Natural killer cell treated with Interleukin-12 subunit alpha and Interleukin-12 subunit beta and Interleukin-15 and Interleukin-18, amount 100 ng/mL, for 72 hours (primary cell): ENCODE measurements around the gene RDH5. TPM values are rescaled to one million over a fixed set of nuclear protein-coding genes. Genes with fewer than 3 reads are reported as not detected.

Experiments used
- ATAC-seq, 2 donors: fragments of 150-1000 bp; cut with Tn5 transposase in 1 of 2; sonication (Bioruptor Pico), chemical (Tn5 transposase) in 1 of 2; 2 replicates each; pipeline ENCODE4 v1.10.0; 2021
- DNase-seq: peaks from one replicate; pipeline ENCODE4 v3.0.0; 2022; ENCODE audit warnings: low spot score
- H3K27ac Mint-ChIP-seq, 2 donors: 1 replicate in 1 of 2; 2 replicates in 1 of 2; pipeline ENCODE4 v1.8.0; 2022; ENCODE audit warnings: mixed read lengths in 2 of 2, mild to moderate bottlenecking in 1 of 2, moderate library complexity in 1 of 2
- H3K27me3 Mint-ChIP-seq, 2 donors: 1 replicate in 1 of 2; 2 replicates in 1 of 2; pipeline ENCODE4 v1.8.0; 2022; ENCODE audit warnings: mixed read lengths in 2 of 2
- H3K36me3 Mint-ChIP-seq: one replicate; pipeline ENCODE4 v1.8.0; 2022; ENCODE audit warnings: mixed read lengths
- H3K4me1 Mint-ChIP-seq, 2 donors: 1 replicate in 1 of 2; 2 replicates in 1 of 2; pipeline ENCODE4 v1.8.0; 2022; ENCODE audit warnings: low read depth in 2 of 2, mixed read lengths in 2 of 2, mild to moderate bottlenecking in 1 of 2
- H3K4me3 Mint-ChIP-seq: one replicate; pipeline ENCODE4 v1.8.0; 2022; ENCODE audit warnings: mixed read lengths
- H3K9me3 Mint-ChIP-seq: 2 replicates; pipeline ENCODE4 v1.8.0; 2022; ENCODE audit warnings: mixed read lengths
- total RNA-seq, 2 donors: library from RNA; stranded (reverse); gene quantifications; one replicate each; pipeline ENCODE4 v1.2.3, GENCODE V29; 2022

Gene RDH5
- total RNA-seq, 2 donors from 2014 or later, result 10.2 to 11.7 TPM

DNA sequence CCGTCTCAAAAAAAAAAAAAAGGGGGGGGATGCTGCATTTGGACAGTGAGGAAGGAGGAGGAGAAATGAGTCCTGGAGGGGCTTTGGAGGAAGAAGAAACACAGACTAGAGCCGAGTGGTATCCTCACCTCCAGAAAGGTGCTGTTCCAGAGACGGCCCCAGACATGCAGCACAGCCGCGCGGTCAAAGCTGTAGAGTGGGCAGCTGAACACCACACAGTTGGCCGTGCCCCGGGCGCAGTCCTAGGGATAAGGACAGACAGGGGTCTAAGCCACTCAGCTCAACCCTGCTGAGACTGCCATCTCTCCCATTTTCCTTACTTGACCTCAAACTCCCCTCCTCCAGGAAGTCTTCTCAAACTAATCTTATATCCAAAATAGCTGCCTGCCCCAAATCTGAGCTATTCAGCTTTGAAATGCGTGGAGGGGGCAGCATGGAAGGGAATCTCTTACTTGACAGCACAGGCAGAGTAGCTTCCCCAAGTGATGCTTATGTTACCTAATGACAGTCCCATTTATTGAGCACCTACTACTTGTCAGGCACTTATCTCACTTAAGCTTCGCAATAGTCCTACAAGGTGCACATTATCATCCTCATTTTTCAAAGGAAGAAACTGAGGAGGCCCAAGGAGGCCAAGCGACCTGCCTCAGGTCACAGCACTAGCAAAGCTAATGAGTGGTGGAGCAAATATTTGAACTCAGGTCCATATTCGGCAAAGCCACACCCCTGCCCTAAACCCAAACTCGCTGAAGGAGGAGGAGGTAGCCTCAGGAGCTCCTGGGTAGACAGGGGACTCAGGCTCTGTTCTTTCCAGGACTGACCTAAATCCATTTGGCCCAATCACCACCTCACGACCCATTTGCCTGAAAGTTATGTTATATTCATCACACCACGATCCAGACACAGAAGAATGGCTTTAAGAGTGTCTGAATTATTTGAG lies 31.2 kb upstream of the RDH5 start:
- Mint-ChIP-seq H3K27me3 (peaks cover 3 to 5% of the 10 kb centered on the region in 2 donors), H3K9me3 (no peaks in the 10 kb centered on the region), H3K4me1 (peaks cover 0 to 8% of the 10 kb centered on the region in 2 donors), H3K27ac (peak overlapping the region in 1 of 2 donors; percentile 38), H3K4me3 (no peak overlapping the region), H3K36me3 (no peaks in the 10 kb centered on the region)
- DNase-seq, result no peak
- ATAC-seq, result no peak

DNA sequence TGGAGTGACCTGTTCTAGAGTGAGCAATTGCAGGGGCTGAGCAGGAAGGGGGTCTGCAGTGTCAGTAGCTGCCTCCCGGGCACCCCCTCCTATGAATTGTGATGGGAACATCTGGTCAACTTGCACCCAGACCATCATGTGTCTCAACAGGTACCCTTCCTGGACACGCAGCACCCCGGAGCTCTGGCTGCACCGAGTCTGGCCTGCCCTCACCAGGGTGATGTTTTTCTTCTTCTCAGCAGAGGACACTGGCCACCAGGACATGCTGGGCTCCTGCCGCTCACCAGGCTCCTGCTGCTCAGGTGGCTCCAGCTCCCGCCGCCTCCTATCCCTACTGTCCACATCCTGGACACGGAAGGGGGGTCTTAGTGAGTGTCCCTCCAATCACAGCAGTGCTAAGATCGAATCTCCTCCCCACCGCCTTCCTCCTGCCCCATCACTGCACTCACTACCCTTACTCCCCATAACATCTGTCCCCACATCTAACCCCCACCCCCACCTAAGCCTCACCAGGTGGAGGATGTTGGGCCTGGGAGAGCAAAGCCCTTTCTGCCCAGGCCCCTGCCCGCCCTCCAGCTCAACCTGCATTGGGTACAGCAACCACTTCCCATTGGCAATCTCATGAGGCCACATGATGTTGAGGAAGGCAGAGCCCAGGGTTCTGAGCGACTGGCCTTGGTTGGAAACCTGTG lies 27.4 kb upstream of the RDH5 start:
- no peaks in the 10 kb centered on the region for H3K9me3 Mint-ChIP-seq
- DNase-seq (no peak), ATAC-seq (no peak)
- H3K4me1 Mint-ChIP-seq, result peaks cover 0 to 2% of the 10 kb centered on the region in 2 donors
- no peaks in the 10 kb centered on the region for H3K36me3 Mint-ChIP-seq
- H3K27ac Mint-ChIP-seq, result no peak overlapping the region
- peaks cover 0 to 5% of the 10 kb centered on the region in 2 donors for H3K27me3 Mint-ChIP-seq
- no peak overlapping the region for H3K4me3 Mint-ChIP-seq

DNA sequence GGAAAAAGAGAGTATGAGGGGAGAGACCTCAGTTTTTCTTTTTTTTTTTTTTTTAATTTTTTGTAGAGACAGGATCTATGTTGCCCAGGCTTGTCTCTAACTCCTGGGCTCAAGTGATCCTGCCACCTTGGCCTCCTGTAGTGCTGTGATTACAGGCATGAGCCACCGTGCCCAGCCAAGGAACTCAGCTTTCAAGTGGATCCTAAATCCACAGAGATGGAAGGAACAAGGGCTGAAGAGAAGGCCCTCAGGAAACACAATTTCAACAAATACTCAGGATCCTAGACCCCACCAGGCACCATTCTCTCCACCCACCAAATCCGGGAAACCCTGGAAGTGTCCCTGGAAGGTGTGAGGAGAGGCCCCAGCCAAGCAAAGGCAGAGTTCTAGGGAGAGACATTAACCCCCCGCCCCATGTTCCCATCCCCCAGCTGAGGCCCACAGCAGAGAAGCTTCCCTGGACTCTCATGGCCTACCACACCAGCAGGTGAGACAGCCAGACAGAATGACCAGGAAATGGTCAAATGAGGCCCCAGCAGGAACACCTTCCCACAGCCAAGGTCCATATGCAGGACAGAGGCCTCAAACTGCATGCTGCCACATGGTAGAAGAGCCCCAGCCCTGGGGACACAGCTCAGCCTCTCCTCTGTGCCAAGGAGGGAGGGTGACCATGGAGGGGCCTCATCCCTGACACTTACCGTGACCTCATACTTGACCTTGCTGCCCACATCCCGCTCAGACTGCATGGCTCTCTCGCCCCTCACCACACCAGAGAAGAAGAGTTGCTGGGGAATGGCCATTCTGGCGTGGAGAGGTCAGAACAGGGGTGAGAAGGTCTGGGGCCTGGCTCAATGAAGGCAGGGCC lies 26.6 kb upstream of the RDH5 start:
- H3K36me3 Mint-ChIP-seq, result no peaks in the 10 kb centered on the region
- ATAC-seq, result no peak
- H3K4me1 Mint-ChIP-seq, result no peaks in the 10 kb centered on the region
- no peaks in the 10 kb centered on the region for H3K9me3 Mint-ChIP-seq
- DNase-seq, result no peak
- H3K4me3 Mint-ChIP-seq, result no peak overlapping the region
- peaks cover 0 to 5% of the 10 kb centered on the region in 2 donors for H3K27me3 Mint-ChIP-seq
- H3K27ac Mint-ChIP-seq, result no peak overlapping the region

DNA sequence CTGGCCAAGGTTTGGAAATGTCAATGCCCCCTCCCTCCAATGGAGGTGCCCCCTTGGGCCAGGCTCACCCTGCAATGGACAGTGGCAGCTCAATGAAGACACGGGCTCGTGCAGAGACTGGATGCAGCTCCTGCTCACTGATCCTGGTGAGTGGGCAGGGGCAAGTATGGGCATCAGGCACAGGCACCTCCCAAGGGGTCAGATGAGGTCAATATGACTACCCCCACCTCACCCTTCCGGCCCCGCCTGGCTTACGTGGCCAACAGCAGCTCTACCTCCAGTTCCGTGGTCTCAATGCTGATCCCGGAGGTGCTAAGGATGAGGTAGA lies 26.0 kb upstream of the RDH5 start:
- Mint-ChIP-seq H3K27ac (no peak overlapping the region), H3K9me3 (no peaks in the 10 kb centered on the region), H3K4me3 (no peak overlapping the region), H3K27me3 (peaks cover 0 to 5% of the 10 kb centered on the region in 2 donors), H3K36me3 (no peaks in the 10 kb centered on the region), H3K4me1 (no peaks in the 10 kb centered on the region)
- ATAC-seq (no peak), DNase-seq (no peak)

DNA sequence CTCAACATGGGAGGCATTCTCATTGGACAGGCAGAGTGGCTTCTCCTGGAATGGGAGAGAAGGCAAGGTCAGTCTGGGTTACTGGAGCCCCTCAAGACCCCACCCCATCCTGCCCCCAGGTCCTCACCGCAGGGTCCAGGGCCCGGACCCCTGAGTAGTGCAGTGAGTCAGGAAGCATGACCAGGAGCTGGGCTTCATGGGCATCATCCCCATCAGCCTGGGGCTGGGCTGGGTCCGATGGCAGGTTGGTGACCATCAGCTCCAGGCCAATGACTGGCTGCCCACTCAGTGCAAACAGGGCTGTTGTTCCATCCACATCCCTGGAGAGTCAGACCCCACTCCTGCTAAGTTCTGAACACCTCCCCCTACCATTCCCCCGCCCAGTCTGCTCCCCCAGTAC lies 25.5 kb upstream of the RDH5 start:
- H3K4me3 Mint-ChIP-seq, result no peak overlapping the region
- H3K27me3 Mint-ChIP-seq, result peaks cover 0 to 5% of the 10 kb centered on the region in 2 donors
- no peaks in the 10 kb centered on the region for H3K9me3 Mint-ChIP-seq
- DNase-seq, result no peak
- no peaks in the 10 kb centered on the region for H3K36me3 Mint-ChIP-seq
- no peak for ATAC-seq
- H3K27ac Mint-ChIP-seq, result no peak overlapping the region
- no peaks in the 10 kb centered on the region for H3K4me1 Mint-ChIP-seq

DNA sequence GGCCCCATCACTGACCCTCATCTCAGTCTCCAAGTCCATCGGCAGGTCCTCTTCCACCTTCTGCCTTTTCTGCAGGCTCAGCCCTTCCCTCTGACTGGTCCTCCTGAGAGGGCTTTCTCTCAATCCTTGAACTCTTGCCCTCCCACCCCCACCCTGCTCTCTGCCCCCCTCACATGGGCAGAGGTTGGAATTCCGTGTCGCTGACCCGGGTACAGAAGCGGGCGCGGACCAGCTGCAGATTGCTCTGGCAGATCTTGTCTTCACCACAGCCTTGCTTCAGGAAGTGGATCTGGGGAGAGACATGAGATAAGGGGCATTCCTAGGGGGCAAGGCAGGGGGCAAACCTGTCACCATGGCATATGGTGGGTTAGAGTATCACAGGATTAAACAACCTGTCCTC lies 24.8 kb upstream of the RDH5 start:
- Mint-ChIP-seq H3K9me3 (no peaks in the 10 kb centered on the region), H3K4me1 (no peaks in the 10 kb centered on the region)

DNA sequence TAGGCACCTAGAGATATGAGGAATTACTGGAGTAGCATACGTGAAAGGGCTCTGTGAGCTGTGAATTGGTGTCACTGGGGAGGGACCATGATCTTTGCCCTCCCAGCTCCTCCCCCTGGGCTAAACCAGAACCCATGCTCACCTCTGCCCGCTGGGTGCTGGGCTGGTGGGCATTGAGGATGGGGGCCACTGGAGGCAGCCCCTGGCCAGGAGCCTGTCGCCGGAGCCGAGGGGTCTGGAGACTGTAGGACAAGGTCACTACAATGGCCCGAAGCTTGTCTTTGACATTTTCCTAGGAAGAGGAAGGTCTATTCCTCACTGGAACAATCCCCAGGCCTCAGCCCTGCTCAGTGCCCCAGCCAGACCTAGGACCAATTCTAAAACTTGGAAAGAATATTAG lies 24.1 kb upstream of the RDH5 start:
- Mint-ChIP-seq H3K27ac (no peak overlapping the region), H3K4me1 (no peaks in the 10 kb centered on the region), H3K9me3 (no peaks in the 10 kb centered on the region), H3K36me3 (no peaks in the 10 kb centered on the region), H3K4me3 (no peak overlapping the region), H3K27me3 (peaks cover 0 to 5% of the 10 kb centered on the region in 2 donors)
- ATAC-seq, result no peak
- DNase-seq, result no peak

More for the DNA sequence above, 24.8 kb upstream of the RDH5 start:
- no peak for ATAC-seq
- Mint-ChIP-seq H3K27me3 (peaks cover 0 to 5% of the 10 kb centered on the region in 2 donors), H3K27ac (no peak overlapping the region), H3K4me3 (no peak overlapping the region), H3K36me3 (no peaks in the 10 kb centered on the region)
- no peak for DNase-seq

DNA sequence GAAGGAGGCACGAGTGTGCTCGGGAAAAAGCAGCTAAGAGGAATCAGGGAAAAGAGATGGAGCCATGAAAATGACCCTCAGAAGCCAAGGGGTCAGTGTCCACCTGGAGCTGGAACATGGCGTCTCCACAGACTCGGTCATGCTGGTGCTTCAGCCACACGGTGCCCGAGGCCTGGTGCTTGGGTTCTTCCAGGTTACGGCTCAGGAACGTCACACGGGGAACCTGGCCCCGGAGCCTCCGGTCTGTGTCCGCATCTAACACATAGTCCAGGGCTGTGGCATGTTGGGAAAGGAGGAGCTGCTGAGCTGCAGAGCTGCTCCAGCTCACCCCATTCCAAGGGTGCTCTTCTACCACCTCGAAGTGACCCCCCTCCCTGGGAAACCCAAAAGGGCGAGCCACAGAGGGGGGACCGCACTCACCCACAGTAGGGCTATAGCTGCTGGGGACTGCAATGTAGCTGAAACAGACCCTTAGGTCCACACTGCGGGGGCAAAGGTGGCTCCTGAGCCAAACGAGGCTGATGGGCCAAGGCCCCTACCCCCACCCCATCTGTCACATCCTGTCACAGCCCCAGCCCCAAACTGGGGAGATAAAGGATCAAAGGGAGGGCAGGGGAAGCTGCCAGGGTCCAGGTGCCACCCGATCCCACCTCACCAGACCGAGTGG lies 23.3 kb upstream of the RDH5 start:
- Mint-ChIP-seq H3K27me3 (peaks cover 0 to 5% of the 10 kb centered on the region in 2 donors), H3K4me3 (no peak overlapping the region), H3K4me1 (no peaks in the 10 kb centered on the region), H3K36me3 (no peaks in the 10 kb centered on the region), H3K27ac (no peak overlapping the region), H3K9me3 (no peaks in the 10 kb centered on the region)
- ATAC-seq (no peak), DNase-seq (no peak)

DNA sequence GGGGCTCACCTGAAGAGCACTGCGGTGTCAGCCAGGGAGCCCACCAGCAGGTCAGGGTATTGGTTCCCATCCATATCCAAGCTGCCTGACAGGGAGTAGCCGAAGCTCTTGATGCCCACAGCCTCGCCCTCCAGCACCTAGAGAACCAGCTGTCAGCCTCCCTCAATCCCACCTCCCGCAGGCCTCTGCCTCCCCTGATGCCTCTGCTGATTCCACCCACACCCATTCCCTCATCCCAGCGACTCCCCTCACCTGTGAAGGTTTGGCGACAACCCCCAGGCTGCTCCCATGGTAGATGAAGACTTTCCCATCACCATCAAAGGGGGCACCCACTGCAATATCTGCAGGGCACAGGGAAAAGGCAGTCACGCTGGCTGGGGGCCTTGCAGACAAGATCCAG lies 22.5 kb upstream of the RDH5 start:
- no peaks in the 10 kb centered on the region for H3K9me3 Mint-ChIP-seq
- peaks cover 0 to 5% of the 10 kb centered on the region in 2 donors for H3K27me3 Mint-ChIP-seq
- ATAC-seq (no peak), DNase-seq (no peak)
- no peaks in the 10 kb centered on the region for H3K4me1 Mint-ChIP-seq
- H3K36me3 Mint-ChIP-seq, result no peaks in the 10 kb centered on the region
- no peak overlapping the region for H3K27ac Mint-ChIP-seq
- H3K4me3 Mint-ChIP-seq, result no peak overlapping the region

DNA sequence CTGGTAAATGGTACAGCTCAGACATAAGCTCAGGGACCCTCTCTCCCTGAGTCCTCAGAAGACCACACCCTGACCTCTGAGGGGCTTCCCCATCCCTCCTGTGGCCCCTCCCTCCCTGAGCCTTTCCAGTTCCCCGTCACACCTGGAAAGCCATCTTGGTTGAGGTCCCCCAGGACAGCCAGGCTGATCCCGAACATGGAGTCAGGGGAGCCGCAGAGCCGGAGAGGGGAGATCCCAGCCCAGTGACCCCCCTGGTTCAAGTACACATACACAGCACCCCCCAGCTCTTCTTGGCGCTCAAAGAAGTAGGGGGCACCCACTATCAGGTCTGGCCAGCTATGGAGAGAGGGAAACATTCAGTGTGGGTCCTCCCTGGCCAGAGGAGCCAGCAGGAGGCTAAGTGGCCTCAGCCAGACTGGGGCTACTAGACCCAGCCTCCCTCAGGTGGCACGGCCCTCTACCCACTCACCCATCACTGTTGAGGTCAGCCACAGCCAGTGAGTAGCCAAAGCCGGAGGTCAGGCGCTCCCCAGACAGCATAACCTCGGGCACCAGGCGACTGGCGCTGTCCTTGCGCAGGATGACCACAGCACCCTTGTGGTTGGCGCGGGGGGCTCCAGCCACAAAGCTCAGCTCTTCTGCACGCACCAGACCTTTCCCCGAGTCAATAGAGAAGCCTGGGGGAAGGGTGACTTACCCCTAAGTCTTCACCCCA lies 21.8 kb upstream of the RDH5 start:
- H3K4me3 Mint-ChIP-seq, result no peak overlapping the region
- no peak overlapping the region for H3K27ac Mint-ChIP-seq
- no peak for DNase-seq
- no peaks in the 10 kb centered on the region for H3K9me3 Mint-ChIP-seq
- no peaks in the 10 kb centered on the region for H3K4me1 Mint-ChIP-seq
- no peaks in the 10 kb centered on the region for H3K36me3 Mint-ChIP-seq
- no peak for ATAC-seq
- peaks cover 0 to 5% of the 10 kb centered on the region in 2 donors for H3K27me3 Mint-ChIP-seq

DNA sequence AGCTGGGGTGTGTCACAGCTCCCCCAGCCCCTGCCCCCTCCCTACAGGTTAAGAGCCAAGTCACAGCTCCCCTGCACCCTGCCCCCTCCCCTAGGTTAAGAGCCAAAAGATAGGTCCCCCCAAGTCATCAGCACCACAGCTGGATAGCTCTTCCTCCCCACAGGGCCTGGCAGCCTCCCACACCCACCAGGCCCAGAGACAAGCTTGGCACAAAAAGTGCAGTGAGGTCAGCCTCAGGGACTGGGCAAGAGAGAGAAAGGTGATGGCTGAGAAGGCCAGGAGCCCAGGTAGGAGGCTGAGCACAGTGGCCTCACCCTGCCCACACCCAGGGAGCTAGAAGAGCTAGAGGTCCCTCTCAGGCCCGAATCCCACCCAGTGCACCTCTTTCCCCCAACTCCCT lies 21.2 kb upstream of the RDH5 start:
- no peaks in the 10 kb centered on the region for H3K36me3 Mint-ChIP-seq
- H3K9me3 Mint-ChIP-seq, result no peaks in the 10 kb centered on the region
- no peak for DNase-seq
- H3K4me1 Mint-ChIP-seq, result no peaks in the 10 kb centered on the region
- ATAC-seq, result no peak
- H3K27ac Mint-ChIP-seq, result no peak overlapping the region
- H3K4me3 Mint-ChIP-seq, result no peak overlapping the region
- H3K27me3 Mint-ChIP-seq, result peaks cover 0 to 5% of the 10 kb centered on the region in 2 donors

DNA sequence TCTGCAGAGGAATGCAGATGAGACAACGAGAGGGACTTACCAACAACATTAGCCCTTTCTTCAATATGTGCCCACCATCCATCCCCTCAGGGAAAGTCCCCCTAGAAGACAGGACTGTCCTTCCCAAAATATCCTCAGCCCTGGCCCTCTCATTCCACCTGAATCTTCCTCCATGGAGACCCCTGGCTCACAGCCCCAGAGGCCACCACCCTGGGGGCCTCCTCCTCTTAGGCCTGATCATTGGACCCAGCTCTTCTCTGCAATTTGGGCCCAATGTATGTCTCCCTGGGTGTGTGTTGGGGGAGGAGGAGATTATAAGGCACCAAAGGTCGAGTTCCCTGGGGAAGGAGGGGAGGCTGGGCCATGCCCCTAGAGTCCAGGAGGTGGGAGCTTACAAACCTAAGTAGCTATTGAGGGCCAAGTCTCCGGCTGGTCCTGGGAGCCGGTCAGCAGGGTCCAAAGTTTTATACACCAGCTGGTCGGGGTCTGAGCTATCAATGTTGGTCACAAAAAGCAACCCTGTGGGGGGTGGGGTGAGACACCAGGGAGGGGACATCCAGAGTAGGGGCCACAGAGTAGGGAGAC lies 20.6 kb upstream of the RDH5 start:
- H3K27me3 Mint-ChIP-seq, result peaks cover 0 to 5% of the 10 kb centered on the region in 2 donors
- no peaks in the 10 kb centered on the region for H3K4me1 Mint-ChIP-seq
- no peaks in the 10 kb centered on the region for H3K9me3 Mint-ChIP-seq
- ATAC-seq (no peak), DNase-seq (no peak)
- no peak overlapping the region for H3K27ac Mint-ChIP-seq
- H3K4me3 Mint-ChIP-seq, result no peak overlapping the region
- H3K36me3 Mint-ChIP-seq, result no peaks in the 10 kb centered on the region
